Inferior parietal cortex (tissue), 1 donor: ENCODE measurements around the gene SAFB2.

Source experiments
- DNase-seq: peaks from one replicate; pipeline ENCODE4 v3.0.0-alpha.2; 2016; ENCODE audit errors: extremely low spot score

SAFB2 gene

DNA sequence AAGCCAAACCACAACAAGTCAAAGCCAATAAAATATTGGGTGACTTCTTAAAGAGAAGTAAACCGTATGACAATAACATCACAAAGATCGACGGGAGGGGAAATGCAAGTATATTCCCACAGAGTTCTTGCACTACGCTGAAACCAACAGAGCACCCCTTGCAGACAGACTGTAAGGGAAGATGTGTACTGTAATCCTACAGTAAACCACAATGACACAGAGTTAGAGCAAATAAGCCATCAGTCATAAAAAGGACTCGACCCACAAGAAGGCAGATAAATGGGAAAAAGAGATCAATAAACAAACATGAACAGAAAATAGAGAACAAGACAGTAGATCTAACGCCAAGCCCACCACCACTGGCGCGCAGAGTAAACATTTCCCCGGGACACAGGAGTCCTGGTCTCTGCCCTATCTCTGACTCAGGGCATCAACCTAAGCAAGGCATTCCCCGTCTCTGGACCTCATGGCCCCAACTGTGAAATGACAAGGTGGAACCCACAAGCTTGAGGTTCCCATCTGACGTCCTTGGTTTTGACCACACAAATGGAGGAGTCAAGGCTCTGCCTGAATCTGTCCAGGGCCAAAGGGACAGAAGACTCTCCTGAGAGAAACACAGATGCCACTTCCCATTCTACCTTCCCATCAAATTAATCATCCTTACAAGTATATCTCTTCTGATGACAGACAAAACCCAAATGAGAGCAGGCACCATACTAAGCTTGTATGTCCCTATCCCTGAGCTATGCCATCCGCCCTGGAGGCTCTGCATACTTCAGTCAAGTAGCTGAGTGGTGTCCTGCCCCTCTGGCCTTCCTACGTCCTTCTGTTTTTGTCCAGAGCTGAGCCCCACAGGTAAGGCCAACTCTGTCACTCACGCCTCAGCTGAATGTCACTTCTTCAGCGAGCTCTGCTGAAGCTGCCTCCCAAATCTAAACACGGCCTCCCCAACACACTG lies 15.0 kb downstream of the SAFB2 start:
- DNase-seq = no peak

DNA sequence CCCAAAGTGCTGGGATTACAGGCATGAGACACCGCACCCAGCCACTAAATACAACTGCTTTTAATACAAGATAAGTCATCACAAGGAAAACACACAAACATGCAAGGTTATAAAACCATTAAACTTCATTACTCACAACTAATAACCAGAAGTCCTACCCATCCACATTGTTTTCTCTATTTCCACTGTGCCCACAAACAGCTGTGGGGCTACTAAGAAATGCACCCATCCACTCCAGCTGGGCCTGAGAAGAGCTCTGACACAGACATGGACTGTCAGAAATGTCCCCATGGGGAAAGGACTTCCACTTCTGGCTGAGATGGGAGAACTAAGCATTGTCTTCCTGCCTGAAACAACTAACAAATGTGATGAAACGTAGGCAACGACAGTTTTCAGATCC lies 17.2 kb downstream of the SAFB2 start:
- no peak for DNase-seq

DNA sequence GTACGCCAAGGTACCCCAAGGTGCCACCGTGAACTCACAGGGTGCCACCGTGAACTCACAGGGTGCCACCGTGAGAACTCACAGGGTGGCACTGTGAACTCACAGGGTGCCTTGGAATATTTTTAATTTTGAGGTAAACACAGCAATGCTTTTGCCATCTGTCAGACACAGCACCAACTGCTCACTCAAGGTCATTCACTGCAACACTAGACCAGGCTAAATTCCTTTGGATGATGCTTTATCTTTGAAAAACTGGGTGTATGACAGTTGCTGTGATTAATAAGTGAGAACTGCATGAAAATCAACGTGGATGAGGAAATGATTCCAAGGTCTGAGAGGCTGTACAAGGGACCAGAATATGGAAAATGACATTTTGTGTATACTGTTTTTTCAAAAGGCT lies 18.9 kb downstream of the SAFB2 start:
- no peak for DNase-seq

DNA sequence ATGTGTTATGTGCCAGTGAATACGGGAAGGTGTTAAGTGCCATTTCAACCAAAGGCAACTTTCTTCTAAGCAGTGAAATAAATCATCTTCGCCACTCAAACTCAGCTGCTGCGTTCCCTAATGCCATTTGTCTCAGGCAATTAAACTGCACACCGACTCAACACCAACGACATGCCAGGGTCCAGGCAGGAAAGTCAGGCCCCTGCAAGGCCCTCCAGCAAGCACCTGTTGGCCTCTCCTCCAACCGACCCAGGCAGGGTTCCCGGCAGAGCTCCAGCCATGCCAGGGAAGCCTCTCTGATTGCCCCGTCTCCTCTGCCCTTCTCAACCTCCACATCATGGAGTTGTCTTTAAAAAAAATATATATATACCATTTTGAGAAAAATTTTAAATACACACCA lies 21.8 kb downstream of the SAFB2 start:
- DNase-seq = no peak

GRCh38 chr19:5595745-5596144 lies 26.8 kb downstream of the SAFB2 start:
- DNase-seq = no peak

DNA sequence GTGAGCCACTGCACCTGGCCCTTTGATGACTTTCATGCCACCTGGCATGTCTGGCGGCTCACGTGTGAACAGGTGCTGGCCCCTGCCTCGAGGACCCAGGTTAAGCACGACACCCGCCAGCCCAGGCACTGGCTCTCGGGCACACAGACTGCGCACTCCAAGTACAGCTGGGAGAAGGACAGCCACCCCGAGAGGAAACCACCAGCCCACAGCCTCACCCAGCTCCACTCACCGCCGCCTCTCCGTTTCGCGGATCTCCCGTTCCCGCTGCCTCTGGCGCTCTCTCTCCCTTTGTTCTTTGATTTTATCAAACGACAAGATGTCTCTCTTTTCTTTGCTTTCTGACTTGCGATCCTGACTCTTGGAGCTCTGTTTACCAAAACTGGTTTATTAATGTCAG lies 27.4 kb downstream of the SAFB2 start:
- no peak for DNase-seq

- no peak for DNase-seq
Observed at GRCh38 chr19:5594521-5594950, 28.0 kb downstream of the SAFB2 start.

DNA sequence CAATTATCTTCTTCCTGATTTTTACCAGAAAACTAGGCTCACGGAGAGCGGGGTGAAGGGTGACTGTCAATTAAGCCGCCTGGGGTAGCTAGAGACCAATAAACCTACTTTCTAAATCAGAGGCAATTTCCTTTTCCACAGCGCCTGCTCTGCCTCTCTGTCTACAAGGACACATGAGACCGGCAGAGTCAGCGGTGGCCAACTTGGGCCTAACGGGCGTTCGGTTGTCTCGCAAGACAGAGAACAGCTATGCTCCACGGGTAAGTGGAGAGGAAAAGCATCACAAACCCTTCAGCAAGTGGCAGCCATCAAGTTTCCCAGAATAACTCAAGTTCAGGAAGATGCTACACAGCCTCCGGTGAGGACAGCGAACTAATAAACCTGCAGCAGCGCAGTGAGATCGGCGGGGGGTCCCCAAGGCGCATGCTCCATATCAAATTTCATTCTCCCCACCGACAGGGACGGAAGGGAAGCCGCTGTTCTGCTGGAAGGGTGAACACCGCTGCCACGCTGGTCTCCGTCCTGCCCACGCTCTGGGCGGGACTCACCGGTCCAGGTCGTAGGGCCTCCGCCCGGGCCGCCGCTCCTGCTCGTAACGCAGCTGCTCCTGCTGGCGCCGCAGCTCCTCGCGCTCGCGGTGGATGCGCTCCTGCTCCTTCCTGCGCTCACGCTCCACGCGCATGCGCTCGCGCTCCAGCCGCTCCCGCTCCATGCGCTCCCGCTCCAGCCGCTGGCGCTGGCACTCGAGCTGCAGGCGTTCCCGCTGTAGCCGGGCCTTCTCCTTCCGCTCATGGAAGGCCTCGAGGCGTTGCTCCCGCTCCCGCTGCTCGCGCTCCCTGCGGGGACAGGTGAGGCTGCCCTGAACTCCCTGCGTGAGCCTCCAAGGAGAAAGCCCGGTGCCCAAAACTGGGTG lies 29.0 kb downstream of the SAFB2 start:
- DNase-seq = no peak

DNA sequence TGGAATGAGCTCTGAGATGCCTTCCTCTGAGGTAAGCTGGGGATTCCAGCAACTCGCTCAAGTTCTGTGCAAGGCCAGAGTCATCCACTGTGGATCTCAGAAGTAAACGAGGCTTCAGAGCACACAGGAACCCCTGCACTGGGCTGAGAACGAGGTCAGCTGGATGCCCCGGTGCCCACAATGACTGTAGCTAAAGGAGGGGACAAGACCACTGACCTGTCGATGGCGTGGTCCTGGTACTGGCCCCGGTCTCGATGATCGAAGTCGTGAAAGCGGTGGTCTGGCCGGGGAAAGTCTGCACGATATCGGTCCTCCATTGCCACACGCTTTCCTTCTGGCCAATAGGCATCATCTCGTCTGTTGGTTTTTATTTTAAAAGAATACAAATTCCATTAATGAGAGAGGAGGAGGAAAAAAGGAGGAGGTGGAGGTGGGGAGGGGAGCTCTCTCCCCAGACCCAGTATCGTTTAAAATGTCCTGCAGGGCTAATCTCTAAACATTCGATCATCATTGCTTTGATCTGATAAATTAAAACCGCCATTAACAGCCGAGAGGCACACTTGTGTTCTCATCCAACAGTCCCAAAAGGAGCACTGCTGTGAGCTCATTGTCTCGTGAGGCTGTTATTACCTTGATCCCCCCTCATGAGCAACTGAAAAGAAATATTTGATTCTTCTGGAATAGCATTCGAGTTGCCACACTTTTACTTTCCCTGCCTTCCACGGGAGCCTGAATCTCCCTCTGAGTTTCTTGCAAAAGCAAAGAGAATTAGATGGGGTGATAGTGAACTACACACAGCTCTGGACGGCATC lies 29.8 kb downstream of the SAFB2 start:
- no peak for DNase-seq

DNA sequence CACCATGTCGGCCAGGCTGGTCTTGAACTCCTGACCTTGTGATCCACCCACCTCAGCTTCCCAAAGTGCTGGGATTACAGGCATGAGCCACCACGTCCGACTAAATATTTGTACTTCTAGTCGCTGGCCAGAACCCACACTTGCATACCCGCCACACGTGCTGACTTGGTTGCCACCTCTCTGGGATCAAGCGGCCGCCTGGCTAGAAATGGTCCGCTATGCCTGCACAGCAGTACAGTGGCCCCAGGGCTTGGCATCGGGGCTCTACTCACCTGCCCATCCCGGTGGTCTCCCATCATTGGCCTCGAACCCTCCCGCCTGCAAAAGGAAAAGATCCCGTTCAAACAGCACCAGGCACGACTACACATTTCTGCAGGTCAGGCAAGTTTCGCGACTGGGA lies 31.1 kb downstream of the SAFB2 start:
- no peak for DNase-seq

DNA sequence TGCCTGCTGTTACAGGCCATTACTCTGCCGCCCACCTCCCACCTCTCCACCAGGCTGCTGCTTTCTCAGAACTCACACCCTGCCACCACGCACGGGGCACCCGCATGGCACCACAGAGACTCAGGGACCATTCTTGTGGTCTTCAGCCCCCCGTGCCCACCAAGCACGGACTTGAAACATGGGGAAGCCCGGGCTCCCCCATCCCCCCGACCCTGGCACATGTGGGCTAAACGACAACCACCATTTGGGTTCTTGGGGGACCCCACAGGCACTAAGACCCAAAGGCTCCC lies 31.8 kb downstream of the SAFB2 start:
- DNase-seq = no peak

DNA sequence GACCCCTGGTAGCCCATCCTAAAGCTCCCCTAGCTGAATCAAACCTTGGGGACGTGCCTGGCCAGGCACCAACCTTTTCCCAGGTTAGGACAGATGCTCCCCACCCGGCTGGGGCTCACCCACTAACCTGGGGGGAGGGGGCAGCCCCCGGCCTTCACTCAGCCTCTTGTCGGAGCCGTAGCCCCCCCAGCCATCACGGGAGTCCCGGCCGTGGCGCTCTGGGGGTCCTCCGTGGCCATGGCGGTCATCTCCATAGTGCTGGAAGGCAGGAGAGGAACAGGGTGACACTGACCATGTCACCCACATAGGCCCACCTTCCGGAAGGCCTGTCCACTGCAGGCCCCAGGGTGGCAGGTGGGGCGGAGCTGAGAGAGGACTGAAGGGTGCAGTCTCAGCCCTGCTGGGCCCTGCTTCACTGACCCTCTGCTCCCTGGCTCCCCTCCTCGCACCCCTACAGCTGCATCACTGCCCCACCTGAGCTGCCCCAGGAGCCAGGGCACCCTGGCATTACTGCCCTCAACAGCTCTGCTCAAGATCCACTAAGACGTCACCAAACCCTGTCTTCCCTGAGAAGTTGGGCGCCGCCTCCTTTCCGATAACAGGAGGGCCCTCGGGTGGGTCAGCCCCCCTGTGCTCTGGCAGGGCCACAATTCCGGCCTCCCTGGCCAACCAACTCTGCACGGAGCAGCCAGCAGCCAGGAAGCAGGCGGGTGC lies 32.3 kb downstream of the SAFB2 start:
- no peak for DNase-seq

DNA sequence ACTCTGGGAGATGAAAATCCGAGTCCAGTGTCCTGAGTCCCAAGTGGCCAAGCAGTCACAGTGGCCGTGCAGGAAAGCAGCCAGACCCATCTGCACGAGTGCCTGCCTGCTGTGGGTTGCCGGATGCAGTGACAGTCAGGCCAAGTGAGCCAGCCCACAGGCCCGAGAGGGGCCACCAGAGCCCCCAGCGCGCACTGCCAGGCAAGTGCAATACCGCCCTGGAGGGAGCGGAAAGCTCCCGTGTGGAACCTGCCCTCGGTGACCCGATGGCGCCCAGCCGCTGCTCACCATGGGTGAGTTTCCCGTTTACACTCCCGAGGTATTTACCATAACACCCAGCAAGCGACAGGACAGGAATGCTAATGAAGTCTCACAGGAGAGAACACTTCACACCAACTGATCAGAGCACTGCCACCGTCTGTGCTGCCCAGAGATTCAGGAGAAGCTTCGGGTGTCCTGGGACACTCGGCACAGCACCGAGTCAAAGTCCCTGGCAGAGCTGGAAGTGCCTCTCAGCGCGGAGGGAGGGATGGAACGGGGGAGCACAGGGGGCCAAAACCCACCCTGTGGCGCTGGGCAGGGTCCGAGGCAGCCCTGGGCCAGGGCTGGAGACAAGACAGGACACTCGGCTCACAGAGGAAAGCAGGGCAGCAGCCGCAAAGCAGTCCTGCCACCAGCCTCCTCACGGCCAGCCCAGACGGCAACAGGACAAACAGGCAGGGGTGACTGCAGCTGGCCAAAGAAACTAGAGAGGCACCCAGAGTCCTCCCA lies 33.5 kb downstream of the SAFB2 start:
- DNase-seq = no peak

DNA sequence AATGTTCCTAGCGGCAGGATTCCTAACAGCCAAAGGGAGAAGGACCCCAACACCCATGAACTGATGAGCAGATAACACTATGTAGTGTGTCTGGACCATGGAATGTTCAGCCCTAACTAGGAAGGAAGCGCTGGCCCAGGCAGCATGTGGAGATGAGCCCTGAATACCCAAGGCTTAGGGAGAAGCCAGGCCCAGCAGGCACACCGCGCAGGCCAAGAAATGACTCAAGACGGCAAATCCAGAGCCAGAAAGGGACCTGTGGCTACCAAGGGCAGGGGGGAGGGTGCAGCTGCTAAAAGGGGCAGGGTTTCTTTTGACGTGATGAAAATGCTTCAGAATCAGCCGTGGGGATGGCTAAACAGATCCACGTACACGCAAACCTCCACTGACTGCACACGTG lies 34.1 kb downstream of the SAFB2 start:
- DNase-seq = no peak

DNA sequence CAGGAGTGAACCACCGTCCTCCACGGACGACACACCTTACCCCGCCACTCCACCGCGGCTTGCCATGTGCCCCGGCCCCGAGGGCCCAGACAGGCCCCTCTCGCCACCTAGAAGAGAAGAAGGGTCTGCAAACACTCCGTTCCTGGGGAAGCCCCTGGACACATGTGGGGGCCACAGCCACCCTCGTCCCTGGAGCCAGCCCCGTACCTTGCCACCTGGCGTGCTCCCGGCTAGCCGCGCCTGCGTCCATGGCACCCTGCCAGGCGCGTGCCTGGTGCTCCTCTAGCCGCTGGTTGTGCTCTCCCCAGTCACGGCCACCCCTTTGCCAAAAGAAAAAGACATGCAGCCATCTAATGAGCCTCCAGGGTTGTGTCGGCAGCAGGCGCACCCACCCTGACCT lies 34.9 kb downstream of the SAFB2 start:
- DNase-seq = no peak

- no peak for DNase-seq
Observed at GRCh38 chr19:5587071-5587455, 35.5 kb downstream of the SAFB2 start.

GRCh38 chr19:5586300-5587070 lies 36.1 kb downstream of the SAFB2 start:
- DNase-seq = no peak

- no peak for DNase-seq
Observed at GRCh38 chr19:5585461-5586299, 36.9 kb downstream of the SAFB2 start.

- no peak for DNase-seq
Observed at GRCh38 chr19:5580161-5580571, 42.4 kb downstream of the SAFB2 start.
